GM18511 (cell line): Measurements from ENCODE around the gene MYT1.
"Not testable (repeated sequence)": the region's sequence is repeated elsewhere in the genome, so short reads cannot be mapped to it uniquely, and the experiment has no call there.

Source experiments
- ATAC-seq: cut with Tn5 transposase; IDR thresholded peaks from one replicate; pipeline ENCODE4 v1.9.1; 2021; ENCODE audit warnings: mild to moderate bottlenecking, moderate library complexity; ENCODE audit not compliant: unreplicated experiment

Gene MYT1

GRCh38 chr20:64228086-64228653, 63.9 kb downstream of the MYT1 start:
- ATAC-seq, result no peak

DNA sequence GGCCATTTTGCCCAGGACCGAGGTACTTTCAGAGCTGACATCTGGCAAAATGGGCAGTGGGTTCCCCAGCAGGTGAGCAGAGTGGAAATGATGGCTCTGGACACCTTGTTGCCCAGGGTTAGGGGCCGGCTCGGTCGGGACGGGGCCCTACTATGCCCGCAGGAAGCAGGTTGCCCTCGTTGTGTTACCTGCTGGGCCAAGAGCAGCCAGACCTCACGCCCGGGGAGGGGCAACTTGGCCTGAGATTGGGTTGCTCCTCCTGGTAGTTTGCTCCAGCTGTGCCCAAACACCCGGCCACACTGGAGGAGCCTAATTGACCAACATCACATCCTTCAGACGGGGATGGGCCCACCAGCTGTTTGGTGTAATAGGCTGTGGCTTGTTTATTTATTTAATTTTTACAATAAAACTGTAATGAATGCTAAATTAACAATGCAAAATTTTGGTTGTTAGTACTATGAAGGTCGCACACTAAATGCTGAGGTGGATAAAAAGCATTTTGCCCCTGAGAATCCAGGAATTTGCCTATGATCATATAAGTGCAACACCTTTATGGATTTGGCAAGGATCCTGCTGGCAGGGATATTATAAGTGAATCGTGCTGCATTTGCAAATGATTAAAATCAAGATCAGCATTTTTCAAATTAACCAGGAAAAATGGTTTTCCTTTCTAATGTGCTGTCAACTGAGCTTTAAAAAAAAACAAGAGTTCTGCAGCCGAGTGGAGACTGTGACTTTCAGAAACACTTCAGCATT, 64.7 kb downstream of the MYT1 start:
- no peak for ATAC-seq

- no peak for ATAC-seq
These were observed 65.3 kb downstream of the MYT1 start for GRCh38 chr20:64229507-64230061.

GRCh38 chr20:64230461-64231145, 66.4 kb downstream of the MYT1 start:
- no peak for ATAC-seq

DNA sequence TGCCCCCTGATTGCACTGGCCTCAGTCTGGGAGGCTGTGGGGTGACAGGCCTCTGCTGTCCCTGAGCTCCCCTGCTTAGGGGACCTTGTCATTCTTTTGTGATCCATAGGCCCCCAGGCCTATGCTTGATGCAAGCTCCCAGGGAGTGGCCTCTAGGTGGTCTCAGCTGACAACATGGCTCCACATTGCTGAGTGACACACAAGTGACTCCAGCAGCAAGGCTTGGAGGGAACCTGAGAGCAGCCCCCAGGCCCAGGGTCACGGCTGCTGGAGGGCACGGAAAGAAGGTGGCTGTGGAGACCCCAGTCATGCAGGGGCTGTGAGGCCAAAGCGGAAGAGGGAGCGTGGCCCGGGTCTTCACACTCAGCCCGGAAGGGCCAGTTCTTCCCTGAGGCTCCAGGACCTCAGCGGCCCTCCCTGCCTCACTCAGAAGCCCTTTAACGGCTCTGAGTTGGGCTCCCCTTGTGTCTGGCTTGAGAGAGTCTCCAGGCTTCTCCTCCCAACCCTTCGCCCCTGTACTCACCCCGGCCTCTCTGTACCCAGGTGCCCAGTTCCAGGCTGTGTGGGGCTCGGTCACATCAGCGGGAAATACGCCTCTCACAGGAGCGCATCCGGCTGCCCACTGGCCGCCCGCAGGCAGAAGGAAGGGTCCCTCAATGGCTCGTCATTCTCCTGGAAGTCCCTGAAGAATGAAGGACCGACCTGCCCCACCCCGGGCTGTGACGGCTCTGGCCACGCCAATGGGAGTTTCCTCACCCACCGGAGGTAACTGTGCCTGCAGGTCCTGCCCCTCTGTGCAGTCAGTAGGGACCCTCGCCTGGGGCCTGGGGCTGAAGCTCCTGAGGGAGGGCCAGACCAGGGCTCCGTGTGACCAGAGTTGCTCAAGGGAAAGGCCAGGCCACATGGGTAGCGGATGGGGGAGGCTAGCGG, 67.6 kb downstream of the MYT1 start:
- no peak for ATAC-seq

DNA sequence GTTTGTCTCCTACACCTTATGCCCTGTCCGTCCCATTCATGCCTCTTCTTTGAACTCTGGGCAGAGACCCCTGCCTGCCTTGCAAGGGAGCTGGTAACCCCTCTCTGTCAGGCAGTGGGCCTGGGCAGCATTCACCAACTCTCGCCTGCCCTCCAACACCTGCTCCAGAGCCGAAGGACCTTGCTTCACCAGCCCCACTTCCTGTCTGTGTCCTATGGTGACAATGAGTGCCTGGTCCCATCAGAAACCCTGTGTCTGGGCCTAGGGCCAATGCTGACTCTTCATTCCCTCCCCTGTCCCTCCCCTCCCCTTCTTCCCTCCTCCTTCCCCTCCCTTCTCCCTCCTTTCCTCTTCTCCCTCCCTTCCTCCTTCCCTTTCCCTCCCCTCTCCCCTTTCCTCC, 68.5 kb downstream of the MYT1 start:
- ATAC-seq, result no peak

- no peak for ATAC-seq
These were observed 69.5 kb downstream of the MYT1 start for GRCh38 chr20:64233725-64234124.

- ATAC-seq, result no peak
These were observed 70.1 kb downstream of the MYT1 start for GRCh38 chr20:64234291-64234791.

DNA sequence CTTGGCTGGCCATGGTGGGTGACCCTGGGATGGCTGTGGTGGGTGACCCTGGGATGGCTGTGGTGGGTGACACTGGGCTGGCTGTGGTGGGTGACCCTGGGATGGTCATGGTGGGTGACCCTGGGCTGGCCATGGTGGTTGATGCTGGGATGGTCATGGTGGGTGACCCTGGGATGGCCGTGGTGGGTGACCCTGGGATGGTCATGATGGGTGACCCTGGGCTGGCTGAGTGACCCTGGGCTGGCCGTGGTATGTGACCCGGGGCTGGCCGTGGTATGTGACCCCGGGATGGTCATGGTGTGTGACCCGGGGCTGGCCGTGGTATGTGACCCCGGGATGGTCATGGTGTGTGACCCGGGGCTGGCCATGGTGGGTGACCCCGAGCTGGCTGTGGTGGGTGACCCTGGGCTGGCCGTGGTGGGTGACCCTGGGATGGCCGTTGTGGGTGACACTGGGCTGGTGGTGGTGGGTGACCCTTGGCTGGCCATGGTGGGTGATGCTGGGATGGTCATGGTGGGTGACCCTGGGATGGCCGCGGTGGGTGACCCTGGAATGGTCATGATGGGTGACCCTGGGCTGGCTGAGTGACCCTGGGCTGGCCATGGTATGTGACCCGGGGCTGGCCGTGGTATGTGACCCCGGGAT, 70.8 kb downstream of the MYT1 start:
- not testable (repeated sequence) for ATAC-seq

GRCh38 chr20:64236137-64237088, 72.2 kb downstream of the MYT1 start:
- ATAC-seq, result no peak

DNA sequence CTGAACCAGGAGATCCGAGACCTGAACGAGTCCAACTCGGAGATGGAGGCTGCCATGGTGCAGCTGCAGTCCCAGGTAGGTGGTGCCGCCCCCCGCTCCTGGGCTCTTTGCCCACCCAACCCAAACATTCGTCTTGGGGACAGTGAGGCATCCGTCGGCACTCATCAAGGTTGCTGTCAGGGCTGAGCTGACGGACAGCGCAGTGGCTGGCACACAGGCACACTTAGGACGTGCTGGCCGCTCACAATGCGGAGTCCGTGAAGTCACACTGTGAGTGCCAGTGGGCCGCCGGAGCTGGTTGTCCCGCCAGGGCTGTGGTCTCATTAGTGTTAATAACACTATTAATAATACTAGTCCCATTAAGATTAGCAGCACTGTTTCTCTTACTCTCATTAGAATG, 73.1 kb downstream of the MYT1 start:
- ATAC-seq, result no peak

DNA sequence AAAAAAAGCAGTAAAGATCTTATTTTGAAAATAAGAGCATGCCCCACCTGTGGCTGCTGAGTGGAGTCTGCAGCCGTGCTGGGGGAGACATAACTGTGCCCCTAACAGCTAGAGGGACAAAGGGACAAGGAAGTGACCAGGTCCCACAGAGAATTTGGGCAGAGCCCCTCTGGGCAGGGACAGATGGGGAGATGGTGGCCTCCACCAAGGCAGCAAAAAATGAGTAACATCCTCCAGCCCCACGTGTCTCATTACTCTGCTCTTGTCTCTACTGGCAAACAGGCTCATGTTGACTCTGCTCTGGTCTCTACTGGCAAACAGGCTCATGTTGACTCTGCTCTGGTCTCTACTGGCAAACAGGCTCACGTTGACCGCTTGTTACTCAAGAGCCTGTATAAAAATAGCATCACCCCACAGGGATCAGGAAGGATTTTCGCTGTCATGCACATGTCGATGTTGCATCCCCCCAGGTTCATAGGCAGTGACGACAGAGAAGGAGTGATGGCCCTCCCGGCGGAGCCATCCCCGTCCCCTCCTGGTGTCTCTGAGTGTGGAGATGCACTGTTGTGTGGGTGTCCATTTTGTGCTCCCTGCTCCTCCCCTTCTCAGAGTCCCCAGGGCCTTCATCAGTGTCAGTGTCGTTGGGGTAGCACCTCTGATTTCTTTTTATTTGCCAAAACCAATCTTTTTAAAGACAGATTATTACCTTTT, 74.0 kb downstream of the MYT1 start:
- ATAC-seq, result no peak

DNA sequence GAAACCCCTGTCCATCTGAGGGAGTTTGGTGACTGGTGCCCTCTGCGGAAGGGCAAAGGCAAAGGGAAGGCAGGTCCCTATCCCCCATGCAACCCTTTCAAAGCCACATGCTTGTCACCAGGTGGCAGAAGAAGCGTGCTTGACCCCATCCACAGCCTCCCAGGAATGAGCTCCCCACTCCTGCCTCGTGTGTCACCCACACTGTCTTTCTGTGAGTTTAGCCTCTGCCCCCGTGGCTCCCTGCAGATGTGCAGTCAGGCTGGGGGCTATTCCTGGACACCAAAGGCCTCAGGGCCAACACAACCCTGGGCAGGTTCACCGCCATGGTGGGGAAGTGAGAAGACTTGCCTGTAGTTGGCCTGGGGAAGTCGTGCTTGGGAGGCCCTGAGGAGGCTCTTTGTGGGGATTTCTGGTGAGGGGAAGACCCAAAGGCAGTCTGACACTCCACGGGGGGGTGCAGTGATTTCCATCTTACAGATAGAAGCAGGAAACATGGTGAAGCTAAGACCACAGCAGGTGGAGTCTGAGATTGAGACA, 74.7 kb downstream of the MYT1 start:
- ATAC-seq, result no peak

GRCh38 chr20:64239449-64240242, 75.4 kb downstream of the MYT1 start:
- no peak for ATAC-seq

DNA sequence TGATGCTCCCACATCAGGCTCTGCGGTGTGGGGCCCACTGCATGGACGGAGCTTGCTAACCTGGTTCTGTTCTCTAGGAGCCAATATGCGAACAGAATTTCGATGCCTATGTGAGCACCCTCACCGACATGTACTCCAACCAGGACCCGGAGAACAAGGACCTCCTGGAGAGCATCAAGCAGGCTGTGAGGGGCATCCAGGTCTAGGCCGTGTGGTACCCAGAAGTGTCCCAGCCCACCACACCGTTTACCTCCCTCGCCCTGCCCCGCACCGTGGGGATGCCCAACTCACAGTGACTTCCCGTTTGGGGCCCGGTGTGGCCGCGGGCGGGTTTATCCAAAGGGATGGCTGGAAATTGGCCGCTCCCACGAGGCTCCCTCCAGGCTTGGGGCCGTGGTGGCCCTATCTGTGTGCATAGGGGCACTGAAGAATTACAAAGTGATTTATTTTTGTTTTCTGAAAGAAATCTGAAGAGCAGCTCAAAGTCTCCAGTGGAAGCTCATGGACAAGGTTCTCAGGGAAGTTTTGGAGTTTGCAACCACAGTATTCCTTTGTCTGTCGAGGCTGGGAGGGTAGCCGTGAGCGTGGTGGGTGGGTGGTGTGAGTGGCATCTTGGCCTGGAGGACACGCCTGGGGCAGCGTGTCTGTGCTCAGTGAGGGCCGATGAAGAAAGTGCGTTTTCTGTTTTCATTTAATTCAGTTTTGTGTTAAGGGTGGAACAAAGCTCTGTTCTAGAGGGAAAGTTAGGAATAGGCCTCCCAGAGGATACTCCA, 76.2 kb downstream of the MYT1 start:
- ATAC-seq, result no peak

GRCh38 chr20:64241061-64241460, 76.8 kb downstream of the MYT1 start:
- no peak for ATAC-seq
